IMR-90 (cell line): Measurements from ENCODE around the gene CDC42BPA. TPM values are rescaled to one million over a fixed set of nuclear protein-coding genes. Genes with fewer than 3 reads are reported as not detected.
A peak's percentile ranks its signal among the peaks of the same experiment; 100 is the strongest.

Source experiments
- ATAC-seq: fragments of 200-7000 bp; cut with Tn5 transposase; 2 replicates; pipeline ENCODE4 v1.9.1; 2020; ENCODE audit warnings: low read depth, mild to moderate bottlenecking, moderate library complexity
- BruUV-seq: library from RNA; stranded (reverse); fragments of 400-500 nt; replicated peaks from 2 replicates; lab custom pipeline; 2021; lab: Mats Ljungman, UMichigan
- CTCF ChIA-PET: fragments of 300-600 bp; formaldehyde crosslinking; extraction: SDS; loops from one replicate; lab custom pipeline; 2021; ENCODE audit warnings: antibody characterized with exemption; lab: Yijun Ruan, JAX
- POLR2A ChIA-PET: fragments of 300-600 bp; sonication (Branson Sonifier 250); formaldehyde crosslinking; loops from one replicate; lab custom pipeline; 2022; ENCODE audit warnings: antibody characterized with exemption; ENCODE audit not compliant: unreplicated experiment; lab: Charles Lee
- DNase-seq: peaks from one replicate; pipeline ENCODE4 v3.0.0; 2013
- H2AFZ ChIP-seq: replicated peaks from 2 replicates; pipeline ENCODE3; 2013; ENCODE audit warnings: low read length, mild to moderate bottlenecking; ENCODE audit not compliant: poor library complexity
- H2AK5ac ChIP-seq: 2 replicates; pipeline ENCODE4 v1.6.1; 2013; ENCODE audit warnings: low read depth, low read length, inconsistent platforms
- H2AK9ac ChIP-seq: replicated peaks from 2 replicates; pipeline ENCODE3; 2013; ENCODE audit warnings: mild to moderate bottlenecking, low read depth, low read length, moderate library complexity; ENCODE audit not compliant: poor library complexity
- H2BK120ac ChIP-seq: 2 replicates; pipeline ENCODE4 v1.6.1; 2013; ENCODE audit warnings: low read depth, low read length, inconsistent platforms
- H2BK15ac ChIP-seq: 3 replicates; pipeline ENCODE4 v1.6.1; 2013; ENCODE audit warnings: low read depth, low read length, inconsistent platforms
- H2BK20ac ChIP-seq: 2 replicates; pipeline ENCODE4 v1.6.1; 2013; ENCODE audit warnings: low read depth, mild to moderate bottlenecking, inconsistent platforms, low read length, moderate library complexity
- H2BK5ac ChIP-seq: 2 replicates; pipeline ENCODE4 v1.6.1; 2013; ENCODE audit warnings: mild to moderate bottlenecking, low read depth, low read length, inconsistent platforms; ENCODE audit not compliant: poor library complexity, severe bottlenecking
- H3K14ac ChIP-seq: replicated peaks from 2 replicates; pipeline ENCODE4 v1.6.1; 2013; ENCODE audit warnings: low read depth, low read length, inconsistent platforms
- H3K18ac ChIP-seq: 2 replicates; pipeline ENCODE4 v1.6.1; 2013; ENCODE audit warnings: low read depth, low read length, control low read depth
- H3K23ac ChIP-seq: 2 replicates; pipeline ENCODE4 v1.6.1; 2013; ENCODE audit warnings: low read depth, low read length, inconsistent platforms
- H3K27ac ChIP-seq: 2 replicates; pipeline ENCODE4 v1.5.1; 2013; ENCODE audit warnings: mild to moderate bottlenecking, control low read depth, low read length; ENCODE audit not compliant: insufficient read depth
- H3K27me3 ChIP-seq: 2 replicates; pipeline ENCODE4 v1.6.1; 2013; ENCODE audit warnings: low read length; ENCODE audit not compliant: control insufficient read depth, insufficient read depth
- H3K36me3 ChIP-seq: 2 replicates; pipeline ENCODE4 v1.6.1; 2013; ENCODE audit warnings: low read length, mixed read lengths; ENCODE audit not compliant: control insufficient read depth, insufficient read depth
- H3K4ac ChIP-seq: 2 replicates; pipeline ENCODE4 v1.6.1; 2013; ENCODE audit warnings: low read depth, low read length, inconsistent platforms
- H3K4me1 ChIP-seq: 2 replicates; pipeline ENCODE4 v1.6.1; 2013; ENCODE audit warnings: low read length, mixed read lengths; ENCODE audit not compliant: control insufficient read depth, insufficient read depth
- H3K4me2 ChIP-seq: 2 replicates; pipeline ENCODE4 v1.6.1; 2013; ENCODE audit warnings: low read depth, mild to moderate bottlenecking, control low read depth, low read length, moderate library complexity
- H3K4me3 ChIP-seq: 2 replicates; pipeline ENCODE4 v1.5.1; 2013; ENCODE audit warnings: low read depth, mild to moderate bottlenecking, control low read depth, low read length, moderate library complexity; ENCODE audit not compliant: insufficient read depth
- H3K56ac ChIP-seq: 2 replicates; pipeline ENCODE4 v1.6.1; 2013; ENCODE audit warnings: low read length, inconsistent platforms; ENCODE audit not compliant: insufficient read depth; ENCODE audit errors: extremely low read depth
- H3K79me1 ChIP-seq, 2 experiments: 2 replicates each; pipeline ENCODE4 v1.6.1; 2013; ENCODE audit warnings: low read length in 2 of 2, inconsistent platforms in 1 of 2, low read depth in 1 of 2
- H3K9ac ChIP-seq: 2 replicates; pipeline ENCODE4 v1.6.1; 2013; ENCODE audit warnings: low read depth, low read length, control low read depth
- H3K9me1 ChIP-seq: 2 replicates; pipeline ENCODE4 v1.6.1; 2013; ENCODE audit warnings: low read length, inconsistent platforms; ENCODE audit not compliant: insufficient read depth
- H3K9me3 ChIP-seq: 2 replicates; pipeline ENCODE4 v1.6.1; 2013; ENCODE audit warnings: low read length; ENCODE audit not compliant: control insufficient read depth, insufficient read depth
- H4K20me1 ChIP-seq: 2 replicates; pipeline ENCODE4 v1.6.1; 2013; ENCODE audit warnings: low read length, inconsistent platforms; ENCODE audit not compliant: insufficient read depth
- H4K5ac ChIP-seq: 2 replicates; pipeline ENCODE4 v1.6.1; 2013; ENCODE audit warnings: mild to moderate bottlenecking, low read depth, low read length, control low read depth
- H4K8ac ChIP-seq, 2 experiments: 2 replicates each; pipeline ENCODE4 v1.6.1; 2013; ENCODE audit warnings: low read depth in 2 of 2, low read length in 2 of 2, control low read depth in 1 of 2, inconsistent platforms in 1 of 2
- H4K91ac ChIP-seq: 2 replicates; pipeline ENCODE4 v1.6.1; 2013; ENCODE audit warnings: low read depth, low read length, inconsistent platforms; ENCODE audit not compliant: insufficient read depth
- MAFK ChIP-seq: IDR thresholded peaks from 2 replicates; pipeline ENCODE4 v1.6.1; 2012; ENCODE audit warnings: low read depth, low read length, improper control_type of control experiment
- NFE2L2 ChIP-seq: fragments of 150-350 bp; IDR thresholded peaks from 2 replicates; pipeline ENCODE4 v1.6.1; 2016; ENCODE audit warnings: low read depth, mild to moderate bottlenecking, low read length
- WGBS, 2 experiments: methylation state at CpG; one replicate each; pipeline versions ENCODE4 v1.1.5 to v1.1.7; 2013; ENCODE audit warnings: missing lambda C conversion rate in 2 of 2; ENCODE audit not compliant: insufficient read length in 1 of 2; ENCODE audit errors: extremely low coverage in 2 of 2; 5-methylcytosine and 5-hydroxymethylcytosine counted together
- dilution Hi-C: fragments of 300-500 bp; cut with HindIII; formaldehyde crosslinking; loops from one replicate; pipeline ENCODE4 v1.14.3; 2018; ENCODE audit warnings: low sequenced_read_pairs; ENCODE audit not compliant: unreplicated experiment
- in situ Hi-C: fragments of 300-500 bp; cut with MboI; formaldehyde crosslinking; loops from 3 replicates; pipeline ENCODE4 v1.14.3; 2019; ENCODE audit warnings: low sequenced_read_pairs, inconsistent platforms, mixed read lengths
- intact Hi-C: fragments of 100-400 bp; cut with micrococcal nuclease; formaldehyde crosslinking; loops from 2 replicates; pipeline ENCODE4 v1.10.0; 2022
- polyA plus RNA-seq, 3 experiments: library from polyadenylated mRNA; depleted of rRNA; stranded (reverse); fragments of >200 nt; gene quantifications; 2 replicates each; pipeline ENCODE4 v1.2.3, GENCODE V29; 2012; ENCODE audit warnings: low replicate concordance in 1 of 3
- total RNA-seq: library from RNA; depleted of rRNA; stranded (reverse); fragments of >200 nt; gene quantifications from 2 replicates; pipeline ENCODE4 v1.2.3, GENCODE V29; 2012

Gene CDC42BPA
- total and polyA plus RNA-seq, 2 of the 4 experiments (the other 2 are of a cell fraction): 9.4 to 27.8 TPM

- no peak overlapping the region for H3K4ac ChIP-seq
- H3K4me3 ChIP-seq: no peak overlapping the region
- peaks cover 5% of the 10 kb centered on the region for H3K9me3 ChIP-seq
- no peaks in the 10 kb centered on the region for H4K20me1 ChIP-seq
- intact Hi-C loops (no loop called here), in situ Hi-C loops (no loop called here), dilution Hi-C loops (no loop called here)
- H3K9ac ChIP-seq: no peak overlapping the region
- H2AFZ ChIP-seq: no peak overlapping the region
- peak; percentile 61 for ATAC-seq
- no peaks in the 10 kb centered on the region for H3K36me3 ChIP-seq
- no peak for DNase-seq
- H2BK20ac ChIP-seq: no peak overlapping the region
- H2BK15ac ChIP-seq: no peak overlapping the region
- H3K18ac ChIP-seq: no peak overlapping the region; the same call in 1 of the 2 replicates
- H2AK9ac ChIP-seq: peak overlapping the region; percentile 24
- peaks cover 14% of the 10 kb centered on the region; the same call in 1 of the 2 replicates for H3K4me1 ChIP-seq
- H2BK120ac ChIP-seq: no peak overlapping the region
- no peak overlapping the region for H3K56ac ChIP-seq
- peak overlapping the region; percentile 16; the same call in 1 of the 2 replicates for H3K27ac ChIP-seq
- H3K4me2 ChIP-seq: no peak overlapping the region
- H2BK5ac ChIP-seq: no peak overlapping the region
- H3K9me1 ChIP-seq: no peaks in the 10 kb centered on the region
- ChIA-PET POLR2A (no interaction called here), CTCF (interaction anchor here (0.7 to 1.1 kb wide), 2 partner anchors 28 to 341 kb away, joined by 3 to 4 read pairs; no protein-coding TSS in a partner anchor)
- no peak for TF ChIP-seq NFE2L2
- TF ChIP-seq MAFK: no peak
- no peaks in the 10 kb centered on the region for H3K79me1 ChIP-seq
- H2AK5ac ChIP-seq: no peak overlapping the region
- peak overlapping the region; percentile 10; the same call in 1 of the 2 replicates for H4K5ac ChIP-seq
- no peak overlapping the region for H4K8ac ChIP-seq
- WGBS, 2 experiments: 84% methylated on average over 5 of the region's 14 CpGs; no CpG with 5 or more reads in 1 of the 2 experiments
- no peak overlapping the region for H4K91ac ChIP-seq
- H3K23ac ChIP-seq: no peak overlapping the region
- no TSS peak for BruUV-seq
- H3K27me3 ChIP-seq: no peaks in the 10 kb centered on the region
- H3K14ac ChIP-seq: no peak overlapping the region
These were observed 343.6 kb downstream of the CDC42BPA start for GRCh38 chr1:226974544-226975258.
